SIG-M5 (cell line): Measurements from ENCODE around the gene ARMC7.
"Not testable (repeated sequence)": the region's sequence is repeated elsewhere in the genome, so short reads cannot be mapped to it uniquely, and the experiment has no call there.

Experiments
- DNase-seq: peaks from one replicate; lab custom pipeline; 2025; lab: John Stamatoyannopoulos, UW

Gene ARMC7

DNA sequence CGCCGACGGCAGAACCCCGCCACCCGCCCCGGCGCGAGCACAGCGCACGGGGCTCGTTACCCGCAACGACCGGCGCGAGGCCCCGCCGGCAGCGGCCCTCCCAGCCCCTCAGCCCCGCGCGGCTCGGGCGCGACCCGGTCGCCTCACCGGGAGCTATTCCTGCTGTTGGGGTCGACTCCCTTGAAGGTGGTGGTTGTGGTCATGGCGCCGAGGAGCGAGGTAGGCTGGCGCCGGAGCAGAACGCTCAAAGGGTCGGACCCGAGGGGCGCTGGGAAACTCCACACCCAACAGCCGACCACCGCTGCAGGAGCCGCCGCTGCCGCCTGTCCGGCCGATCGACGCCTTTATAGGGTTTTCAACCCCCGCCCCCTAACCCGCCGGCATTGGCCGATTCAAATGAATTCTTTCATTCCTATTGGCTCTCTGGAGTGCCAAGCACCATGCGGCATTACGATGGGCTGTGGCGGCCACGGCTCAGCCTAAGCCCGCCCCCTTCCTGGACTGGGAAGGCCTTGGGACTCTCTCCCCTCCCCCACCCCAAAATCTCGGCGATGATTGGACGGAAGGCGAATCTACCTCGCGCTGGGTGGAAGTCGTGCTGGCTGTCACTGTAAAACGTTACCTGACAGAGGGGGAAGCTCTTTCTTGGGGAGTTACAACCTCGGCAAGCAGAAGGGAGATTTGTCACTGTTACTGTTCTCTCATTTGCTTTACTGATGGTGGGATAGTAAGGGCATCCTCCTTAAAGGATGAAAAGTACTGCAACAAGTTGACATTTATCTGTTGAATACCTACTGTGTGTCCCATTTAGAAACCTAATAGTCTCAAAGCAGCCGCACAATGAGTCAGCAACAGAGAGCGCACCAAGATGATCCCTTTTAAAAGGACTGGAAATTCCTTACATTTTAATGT lies 44.7 kb downstream of the ARMC7 start, which contains the start of gene JPT1:
TSS of gene JPT1 (minus strand) at position 318 of the 912 bp plus-strand sequence. CDS start at position 203, 115 bp downstream.
- DNase-seq, result peak; percentile 79

DNA sequence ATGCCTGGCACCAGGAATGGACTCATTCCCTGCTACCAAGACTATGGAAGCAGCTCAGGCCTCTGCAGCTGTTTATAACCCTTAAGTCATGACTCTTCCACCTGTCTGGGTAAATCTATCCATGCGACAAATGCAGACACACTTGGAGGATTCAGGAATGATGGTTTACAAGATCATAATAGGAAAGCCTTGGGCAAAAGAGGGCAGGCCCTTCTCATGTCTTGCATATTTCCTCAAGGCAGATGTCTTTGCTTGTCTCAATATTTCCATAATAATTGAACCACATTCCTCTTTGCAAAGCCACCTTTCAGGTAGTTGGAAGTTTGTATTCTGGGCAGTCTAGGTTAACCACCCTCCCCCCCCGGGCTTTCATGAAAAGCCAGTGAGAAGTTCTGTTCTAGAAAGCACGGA lies 45.4 kb downstream of the ARMC7 start:
- DNase-seq, result no peak

DNA sequence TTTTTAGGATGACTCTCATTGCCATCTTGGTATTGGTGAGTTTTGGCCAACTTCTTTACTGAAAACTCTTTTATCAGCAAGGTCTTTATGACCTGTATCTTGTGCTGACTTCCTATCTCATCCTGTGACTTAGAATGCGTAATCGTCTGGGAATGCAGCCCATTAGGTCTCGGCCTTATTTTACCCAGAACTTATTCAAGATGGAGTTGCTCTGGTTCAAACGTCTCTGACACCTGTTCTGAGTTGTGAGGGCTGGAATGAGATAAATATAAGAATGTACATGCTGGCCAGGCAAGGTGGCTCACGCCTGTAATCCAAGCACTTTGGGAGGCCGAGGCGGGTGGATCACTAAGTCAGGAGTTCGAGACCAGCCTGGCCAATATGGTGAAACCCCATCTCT lies 48.7 kb downstream of the ARMC7 start:
- not testable (repeated sequence) for DNase-seq

DNA sequence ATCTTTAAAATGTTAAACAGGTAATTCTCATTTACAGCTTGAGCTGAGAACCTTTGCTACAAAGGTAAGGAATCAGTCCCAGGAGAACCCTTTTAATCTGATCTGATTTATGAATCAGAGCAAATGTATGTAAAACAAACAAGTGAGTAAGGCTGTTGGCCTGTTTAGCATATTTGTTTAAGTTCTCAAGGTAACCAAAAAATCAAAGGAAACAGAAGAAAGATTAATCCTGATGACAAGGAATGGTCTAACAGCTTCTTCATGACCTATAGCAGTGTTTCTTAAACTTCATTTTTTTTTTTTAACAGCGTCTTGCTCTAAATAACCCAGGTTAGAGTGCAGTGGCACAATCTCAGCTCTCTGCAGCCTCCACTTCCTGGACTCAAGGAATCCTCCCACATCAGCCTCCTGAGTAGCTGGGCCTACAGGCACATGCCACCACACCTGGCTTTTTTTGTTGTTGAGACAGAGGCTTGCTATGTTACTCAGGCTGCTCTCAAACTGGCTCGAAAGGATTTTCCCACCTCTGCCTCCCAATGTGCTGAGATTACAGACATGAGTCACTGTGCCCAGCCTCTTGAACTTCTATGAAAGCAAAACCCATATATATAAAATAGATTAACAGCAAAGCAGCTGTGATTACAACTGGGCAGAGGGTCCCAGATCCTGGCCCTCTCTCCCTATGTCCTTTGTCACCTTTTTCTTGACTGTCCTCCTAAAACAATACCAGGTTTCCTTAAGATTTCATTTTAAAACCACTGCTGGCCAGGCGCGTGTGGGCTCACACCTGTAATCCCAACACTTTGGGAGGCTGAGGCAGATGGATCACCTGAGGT lies 49.6 kb downstream of the ARMC7 start:
- DNase-seq, result no peak

DNA sequence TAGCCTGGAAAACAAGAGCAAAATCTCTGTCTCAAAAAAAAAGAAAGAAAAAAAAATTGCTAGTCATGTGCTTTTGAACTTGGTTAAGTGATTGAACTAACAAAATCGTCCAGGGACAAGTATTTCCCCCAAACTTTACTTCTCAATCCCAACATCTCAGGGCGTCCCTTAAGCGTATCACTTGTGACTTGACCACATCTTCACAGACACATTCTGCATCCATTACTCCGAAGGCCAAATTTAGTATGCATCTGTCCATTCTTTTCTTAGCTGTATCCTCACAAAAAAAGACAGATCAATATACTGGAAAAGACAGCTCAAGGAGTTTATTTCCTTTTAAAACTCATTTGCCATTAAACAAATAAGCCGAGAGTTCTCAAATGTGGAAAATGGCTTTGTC lies 50.4 kb downstream of the ARMC7 start:
- no peak for DNase-seq

DNA sequence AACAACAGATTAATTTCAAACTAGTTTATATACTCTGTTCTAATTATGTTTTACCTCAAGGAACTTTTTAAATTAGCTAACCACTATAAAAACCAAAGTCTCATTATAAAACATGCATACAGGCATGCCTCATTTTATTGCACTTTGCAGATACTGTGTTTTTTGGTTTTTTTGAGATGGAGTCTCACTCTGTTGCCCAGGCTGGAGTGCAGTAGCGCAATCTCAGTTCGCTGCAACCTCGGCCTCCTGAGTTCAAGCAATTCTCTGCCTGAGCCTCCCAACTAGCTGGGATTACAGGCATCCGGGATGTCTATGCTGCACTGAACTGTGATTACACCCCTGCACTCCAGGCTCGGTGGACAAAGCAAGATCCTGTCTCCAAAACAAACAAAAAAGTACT lies 53.3 kb downstream of the ARMC7 start:
- DNase-seq, result no peak

DNA sequence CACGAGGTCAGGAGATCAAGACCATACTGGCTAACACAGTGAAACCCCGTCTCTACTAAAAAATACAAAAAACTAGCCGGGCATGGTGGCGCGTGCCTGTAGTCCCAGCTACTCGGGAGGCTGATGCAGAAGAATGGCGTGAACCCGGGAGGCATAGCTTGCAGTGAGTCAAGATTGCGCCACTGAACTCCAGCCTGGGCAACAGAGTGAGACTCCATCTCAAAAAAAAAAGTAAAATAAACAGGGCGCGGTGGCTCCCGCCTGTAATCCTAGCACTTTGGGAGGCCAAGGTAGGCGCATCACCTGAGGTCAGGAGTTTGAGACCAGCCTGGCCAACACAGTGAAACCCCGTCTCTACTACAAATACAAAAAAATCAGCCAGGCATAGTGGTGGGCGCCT lies 54.8 kb downstream of the ARMC7 start:
- DNase-seq, result not testable (repeated sequence)

DNA sequence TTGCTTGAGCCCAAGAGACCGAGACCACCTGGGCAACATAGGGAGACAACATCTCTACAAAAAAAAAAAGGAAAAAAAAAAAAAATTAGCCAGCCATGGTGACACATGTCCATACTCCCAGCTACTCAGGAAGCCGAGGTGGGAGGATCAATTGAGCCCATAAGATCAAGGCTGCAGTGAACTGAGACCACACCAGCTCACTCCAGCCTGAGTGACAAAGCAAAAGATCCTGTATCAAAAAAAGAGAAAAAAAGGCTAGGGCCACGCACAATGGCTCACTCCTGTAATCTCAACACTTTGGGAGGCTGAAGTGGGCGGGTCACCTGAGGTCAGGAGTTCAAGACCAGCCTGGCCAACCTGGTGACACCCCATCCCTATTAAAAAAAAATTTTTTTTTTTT lies 59.2 kb downstream of the ARMC7 start:
- DNase-seq, result no peak

DNA sequence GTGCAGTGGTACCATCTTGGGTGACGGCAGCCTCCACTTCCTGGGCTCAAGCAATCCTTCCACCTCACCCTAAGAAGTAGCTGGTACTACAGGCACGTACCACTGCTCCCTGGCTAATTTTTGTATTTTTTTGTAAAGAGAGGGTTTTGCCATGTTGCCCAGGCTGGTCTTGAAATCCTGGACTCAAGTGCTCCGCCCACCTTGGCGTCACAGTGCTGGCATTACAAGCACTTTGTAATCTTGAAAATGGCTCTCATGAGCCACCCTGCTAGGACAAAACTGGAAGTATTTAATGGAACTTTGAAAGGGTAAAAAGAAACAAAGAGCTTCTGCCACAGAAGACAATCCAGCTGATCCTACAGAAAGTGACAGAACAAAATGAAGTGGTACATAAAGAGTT lies 63.8 kb downstream of the ARMC7 start:
- DNase-seq, result no peak

DNA sequence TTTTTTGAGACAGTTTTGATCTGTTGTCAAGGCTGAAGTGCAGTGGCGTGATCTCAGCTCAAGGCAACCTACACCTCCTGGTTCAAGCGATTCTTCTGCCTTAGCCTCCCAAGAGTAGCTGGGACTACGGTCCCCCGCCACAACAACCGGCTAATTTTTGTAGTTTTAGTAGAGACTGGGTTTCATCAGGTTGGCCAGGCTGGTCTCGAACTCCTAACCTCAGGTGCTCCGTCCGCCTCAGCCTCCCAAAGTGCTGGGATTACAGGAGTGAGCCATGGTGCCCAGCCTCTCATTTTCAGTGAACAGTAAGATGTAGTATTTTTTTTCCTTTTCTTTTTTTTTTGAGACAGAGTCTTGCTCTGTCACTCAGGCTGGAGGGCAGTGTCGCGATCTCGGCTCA lies 65.2 kb downstream of the ARMC7 start:
- no peak for DNase-seq

DNA sequence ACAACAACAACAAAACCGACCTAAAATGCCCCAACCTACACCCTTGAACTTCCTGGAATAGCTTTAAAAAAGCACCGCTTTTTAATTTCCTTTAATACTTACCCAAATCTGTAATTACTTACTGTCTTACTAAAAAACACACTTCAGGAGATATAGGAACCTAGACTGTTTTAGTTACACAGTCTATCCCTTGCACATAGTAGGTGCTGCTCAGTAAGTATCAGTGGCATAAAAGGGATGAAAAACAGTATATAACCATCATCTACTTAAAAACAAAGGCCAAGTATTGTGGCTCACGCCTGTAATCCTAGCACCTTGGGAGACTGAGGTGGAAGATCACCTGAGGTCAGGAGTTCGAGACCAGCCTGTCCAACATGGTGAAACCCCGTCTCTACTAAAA lies 66.9 kb downstream of the ARMC7 start:
- no peak for DNase-seq

DNA sequence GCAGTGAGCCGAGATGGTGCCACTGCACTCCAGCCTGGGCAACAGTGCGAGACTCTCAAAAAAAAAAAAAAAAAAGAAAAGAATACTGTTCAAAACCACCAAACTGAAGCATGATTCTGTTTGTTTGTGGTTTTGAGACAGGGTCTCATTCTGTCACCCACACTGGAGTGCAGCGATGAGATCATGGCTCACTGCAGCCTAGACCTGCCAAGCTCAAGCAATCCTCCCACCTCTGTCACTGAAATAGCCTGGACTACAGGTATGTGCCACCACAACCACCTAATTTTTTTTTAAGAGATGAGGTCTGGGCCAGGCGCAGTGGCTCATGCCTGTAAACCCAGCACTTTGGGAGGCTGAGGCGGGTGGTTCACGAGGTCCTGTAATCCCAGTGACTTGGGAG lies 68.7 kb downstream of the ARMC7 start:
- no peak for DNase-seq
